ES-I3 (cell line): ENCODE measurements around the gene COL20A1.
"Not testable (repeated sequence)": the region's sequence is repeated elsewhere in the genome, so short reads cannot be mapped to it uniquely, and the experiment has no call there.

Experiments used
- H3K36me3 ChIP-seq: 2 replicates; pipeline ENCODE4 v1.6.1; 2013; ENCODE audit warnings: mild to moderate bottlenecking, low read length, control low read depth, moderate library complexity; ENCODE audit not compliant: insufficient read depth
- H3K4me1 ChIP-seq: 2 replicates; pipeline ENCODE4 v1.6.1; 2013; ENCODE audit warnings: mild to moderate bottlenecking, control low read depth, low read length; ENCODE audit not compliant: insufficient read depth
- H3K9ac ChIP-seq: 2 replicates; pipeline ENCODE4 v1.6.1; 2013; ENCODE audit warnings: low read depth, mild to moderate bottlenecking, low read length, moderate library complexity
- H3K9me3 ChIP-seq: 2 replicates; pipeline ENCODE4 v1.6.1; 2013; ENCODE audit warnings: mild to moderate bottlenecking, low read length, moderate library complexity; ENCODE audit not compliant: control insufficient read depth, insufficient read depth

The COL20A1 gene

GRCh38 chr20:63339154-63340094 is 46.4 kb downstream of the COL20A1 start:
- H3K9ac ChIP-seq, H3K4me1 ChIP-seq, H3K36me3 ChIP-seq, H3K9me3 ChIP-seq: not testable (repeated sequence)

GRCh38 chr20:63340158-63340688 is 47.2 kb downstream of the COL20A1 start:
- H3K36me3 ChIP-seq, H3K4me1 ChIP-seq, H3K9me3 ChIP-seq, H3K9ac ChIP-seq: not testable (repeated sequence)

GRCh38 chr20:63342561-63343459 is 49.8 kb downstream of the COL20A1 start:
- no peaks in the 10 kb centered on the region for H3K36me3 ChIP-seq
- no peak overlapping the region for H3K9ac ChIP-seq
- H3K9me3 ChIP-seq = no peaks in the 10 kb centered on the region
- H3K4me1 ChIP-seq = no peaks in the 10 kb centered on the region

GRCh38 chr20:63343460-63344445 is 50.8 kb downstream of the COL20A1 start:
- Histone ChIP-seq H3K9ac (no peak overlapping the region), H3K9me3 (no peaks in the 10 kb centered on the region), H3K36me3 (no peaks in the 10 kb centered on the region), H3K4me1 (no peaks in the 10 kb centered on the region)

- no peaks in the 10 kb centered on the region for H3K9me3 ChIP-seq
- no peaks in the 10 kb centered on the region for H3K36me3 ChIP-seq
Measured at GRCh38 chr20:63344616-63345327, 51.8 kb downstream of the COL20A1 start.

GRCh38 chr20:63345328-63346100 is 52.5 kb downstream of the COL20A1 start:
- Histone ChIP-seq H3K36me3 (no peaks in the 10 kb centered on the region), H3K9me3 (no peaks in the 10 kb centered on the region), H3K9ac (no peak overlapping the region), H3K4me1 (no peaks in the 10 kb centered on the region)

More at GRCh38 chr20:63344616-63345327, 51.8 kb downstream of the COL20A1 start:
- H3K4me1 ChIP-seq = no peaks in the 10 kb centered on the region
- H3K9ac ChIP-seq = no peak overlapping the region

- H3K9me3 ChIP-seq = no peaks in the 10 kb centered on the region
- H3K9ac ChIP-seq = no peak overlapping the region
- H3K4me1 ChIP-seq = no peaks in the 10 kb centered on the region
- no peaks in the 10 kb centered on the region for H3K36me3 ChIP-seq
Measured at GRCh38 chr20:63346131-63347080, 53.4 kb downstream of the COL20A1 start.

- Histone ChIP-seq H3K9ac (no peak overlapping the region), H3K9me3 (no peaks in the 10 kb centered on the region), H3K4me1 (no peaks in the 10 kb centered on the region), H3K36me3 (no peaks in the 10 kb centered on the region)
Measured at GRCh38 chr20:63347081-63347741, 54.2 kb downstream of the COL20A1 start.

GRCh38 chr20:63347950-63348827 is 55.2 kb downstream of the COL20A1 start:
- no peaks in the 10 kb centered on the region for H3K36me3 ChIP-seq
- no peaks in the 10 kb centered on the region for H3K4me1 ChIP-seq
- H3K9ac ChIP-seq = no peak overlapping the region

GRCh38 chr20:63348828-63349515 is 56.0 kb downstream of the COL20A1 start:
- no peaks in the 10 kb centered on the region for H3K9me3 ChIP-seq
- no peaks in the 10 kb centered on the region for H3K36me3 ChIP-seq
- no peak overlapping the region for H3K9ac ChIP-seq
- no peaks in the 10 kb centered on the region for H3K4me1 ChIP-seq

More at GRCh38 chr20:63347950-63348827, 55.2 kb downstream of the COL20A1 start:
- no peaks in the 10 kb centered on the region for H3K9me3 ChIP-seq
